Breast epithelium (tissue), 3 donors: ENCODE data around the gene OTOG.

ENCODE experiments used
- CTCF ChIP-seq, 3 donors: fragments of 450-650 bp; IDR thresholded peaks; one replicate each; pipeline ENCODE4 v1.5.1; 2016 to 2017; ENCODE audit warnings: antibody characterized with exemption in 3 of 3, mild to moderate bottlenecking in 3 of 3, moderate library complexity in 3 of 3
- POLR2A ChIP-seq: fragments of 450-650 bp; IDR thresholded peaks from one replicate; pipeline ENCODE4 v1.6.1; 2016; ENCODE audit warnings: antibody characterized with exemption, mild to moderate bottlenecking, moderate library complexity
- POLR2AphosphoS5 ChIP-seq, 3 donors: sonication (generic); formaldehyde crosslinking; IDR thresholded peaks; one replicate each; pipeline ENCODE4 v1.6.1; 2017; ENCODE audit warnings: antibody characterized with exemption in 3 of 3

- TF ChIP-seq CTCF (IDR thresholded peaks at IDR 0.05) = no peak
- no peak for TF ChIP-seq POLR2AphosphoS5 (IDR thresholded peaks at IDR 0.05)
- no peak for TF ChIP-seq POLR2A
Measured at GRCh38 chr11:17646451-17647145, 99.5 kb downstream of the OTOG start.
